NT2/D1 (cell line): ENCODE data around the gene CYP24A1.

Source experiments
- SUZ12 ChIP-seq: IDR thresholded peaks from 2 replicates; pipeline ENCODE4 v1.6.1; 2011; ENCODE audit not compliant: insufficient read length, insufficient read depth; ENCODE audit errors: extremely low read depth
- YY1 ChIP-seq: IDR thresholded peaks from 2 replicates; pipeline ENCODE4 v1.6.1; 2011; ENCODE audit not compliant: insufficient read length, insufficient read depth
- ZNF274 ChIP-seq: IDR thresholded peaks from 2 replicates; pipeline ENCODE4 v1.6.1; 2011; ENCODE audit warnings: mild to moderate bottlenecking, low read depth, low read length

- TF ChIP-seq ZNF274 = no peak
- no peak for TF ChIP-seq YY1
- no peak for TF ChIP-seq SUZ12
Observed at GRCh38 chr20:54146672-54147071, 27.1 kb downstream of the CYP24A1 start.
